HEK293 (cell line): ENCODE measurements around the gene UBE3C.

Source experiments
- CTCF ChIA-PET: fragments of 350-600 bp; formaldehyde crosslinking; extraction: SDS; loops from one replicate; lab custom pipeline; 2021; ENCODE audit warnings: antibody characterized with exemption; lab: Yijun Ruan, JAX
- POLR2A ChIA-PET: fragments of 300-600 bp; formaldehyde crosslinking; extraction: SDS; loops from one replicate; lab custom pipeline; 2020; ENCODE audit warnings: antibody characterized with exemption, inconsistent platforms; lab: Yijun Ruan, JAX
- H3K27ac ChIP-seq: fragments of 200-500 bp; sonication (Bioruptor generic); 2 replicates; pipeline ENCODE4 v1.5.1; 2014; ENCODE audit warnings: low read depth, low read length, control low read depth, inconsistent platforms; ENCODE audit errors: extremely low read depth
- H3K36me3 ChIP-seq, 2 experiments: fragments of 200-500 bp in 1 of 2; sonication (Bioruptor generic) in 1 of 2; 1 replicate in 1 of 2; 2 replicates in 1 of 2; pipeline ENCODE4 v1.5.1; 2014 to 2017; ENCODE audit warnings: inconsistent platforms in 2 of 2, low read length in 2 of 2; ENCODE audit not compliant: control insufficient read depth in 2 of 2, insufficient read depth in 1 of 2
- H3K4me1 ChIP-seq: fragments of 200-500 bp; sonication (Bioruptor generic); 2 replicates; pipeline ENCODE4 v1.5.1; 2014; ENCODE audit warnings: mild to moderate bottlenecking, low read length, inconsistent platforms; ENCODE audit not compliant: control insufficient read depth, insufficient read depth
- H3K4me3 ChIP-seq: 2 replicates; pipeline ENCODE4 v1.5.1; 2011; ENCODE audit warnings: low read depth, mild to moderate bottlenecking, control low read depth, low read length, moderate library complexity
- H3K9me3 ChIP-seq: fragments of 200-500 bp; sonication (Bioruptor generic); 2 replicates; pipeline ENCODE4 v1.5.1; 2014; ENCODE audit warnings: low read depth, low read length, inconsistent platforms; ENCODE audit not compliant: control insufficient read depth, insufficient read depth
- BCL11B ChIP-seq: fragments of 450-650 bp; formaldehyde crosslinking; IDR thresholded peaks from 2 replicates; pipeline ENCODE4 v1.5.1; 2016; ENCODE audit warnings: low read depth, missing biosample characterization, missing genetic modification characterization
- GFI1B ChIP-seq: fragments of 450-650 bp; formaldehyde crosslinking; IDR thresholded peaks from 2 replicates; pipeline ENCODE4 v1.5.1; 2016; ENCODE audit warnings: missing biosample characterization, missing genetic modification characterization
- GLIS2 ChIP-seq: fragments of 450-650 bp; formaldehyde crosslinking; IDR thresholded peaks from 2 replicates; pipeline ENCODE4 v1.5.1; 2016; ENCODE audit warnings: missing biosample characterization, missing genetic modification characterization
- HOXD13 ChIP-seq: sonication (generic); formaldehyde crosslinking; IDR thresholded peaks from 2 replicates; pipeline ENCODE4 v1.8.0; 2022; ENCODE audit warnings: missing genetic modification reagents, borderline replicate concordance
- MZF1 ChIP-seq: fragments of 450-650 bp; formaldehyde crosslinking; IDR thresholded peaks from 2 replicates; pipeline ENCODE4 v1.5.1; 2017; ENCODE audit warnings: missing biosample characterization, missing genetic modification characterization, borderline replicate concordance
- ZBTB7A ChIP-seq: fragments of 450-650 bp; formaldehyde crosslinking; IDR thresholded peaks from 2 replicates; pipeline ENCODE4 v1.5.1; 2016; ENCODE audit warnings: low read depth, missing biosample characterization, missing genetic modification characterization
- ZBTB8A ChIP-seq: fragments of 450-650 bp; formaldehyde crosslinking; IDR thresholded peaks from 2 replicates; pipeline ENCODE4 v1.5.1; 2016; ENCODE audit warnings: missing biosample characterization, missing genetic modification characterization
- ZFHX2 ChIP-seq: fragments of 450-650 bp; formaldehyde crosslinking; conservative IDR thresholded peaks from 2 replicates; pipeline ENCODE4 v1.5.1; 2016; ENCODE audit warnings: missing biosample characterization, missing genetic modification characterization
- ZNF214 ChIP-seq: fragments of 450-650 bp; formaldehyde crosslinking; IDR thresholded peaks from 2 replicates; pipeline ENCODE4 v1.5.1; 2017; ENCODE audit warnings: missing biosample characterization, mild to moderate bottlenecking, missing genetic modification characterization, borderline replicate concordance
- ZNF404 ChIP-seq: fragments of 450-650 bp; formaldehyde crosslinking; IDR thresholded peaks from 2 replicates; pipeline ENCODE4 v1.5.1; 2017; ENCODE audit warnings: missing biosample characterization, missing genetic modification characterization
- ZNF473 ChIP-seq: fragments of 450-650 bp; formaldehyde crosslinking; IDR thresholded peaks from 2 replicates; pipeline ENCODE4 v1.5.1; 2017; ENCODE audit warnings: missing biosample characterization, missing genetic modification characterization
- ZNF560 ChIP-seq: fragments of 450-650 bp; formaldehyde crosslinking; IDR thresholded peaks from 2 replicates; pipeline ENCODE4 v1.5.1; 2017; ENCODE audit warnings: missing biosample characterization, missing genetic modification characterization, borderline replicate concordance
- ZNF561 ChIP-seq: fragments of 450-650 bp; IDR thresholded peaks from 2 replicates; pipeline ENCODE4 v1.5.1; 2018; ENCODE audit warnings: missing biosample characterization, missing genetic modification characterization, borderline replicate concordance
- ZNF585B ChIP-seq: fragments of 450-650 bp; formaldehyde crosslinking; IDR thresholded peaks from 2 replicates; pipeline ENCODE4 v1.5.1; 2016; ENCODE audit warnings: missing biosample characterization, missing genetic modification characterization
- ZNF610 ChIP-seq: fragments of 450-650 bp; formaldehyde crosslinking; IDR thresholded peaks from 2 replicates; pipeline ENCODE4 v1.5.1; 2016; ENCODE audit warnings: missing biosample characterization, missing genetic modification characterization, borderline replicate concordance
- ZNF623 ChIP-seq: fragments of 450-650 bp; formaldehyde crosslinking; IDR thresholded peaks from 2 replicates; pipeline ENCODE4 v1.5.1; 2016; ENCODE audit warnings: missing biosample characterization, missing genetic modification characterization
- ZNF660 ChIP-seq: fragments of 450-650 bp; IDR thresholded peaks from 2 replicates; pipeline ENCODE4 v1.5.1; 2018; ENCODE audit warnings: missing biosample characterization, mild to moderate bottlenecking, missing genetic modification characterization
- ZNF701 ChIP-seq: fragments of 450-650 bp; formaldehyde crosslinking; IDR thresholded peaks from 2 replicates; pipeline ENCODE4 v1.5.1; 2016; ENCODE audit warnings: missing biosample characterization, missing genetic modification characterization
- ZNF768 ChIP-seq: fragments of 450-650 bp; formaldehyde crosslinking; IDR thresholded peaks from 2 replicates; pipeline ENCODE4 v1.5.1; 2018; ENCODE audit warnings: missing biosample characterization, mild to moderate bottlenecking, missing genetic modification characterization
- TF ChIP-seq, protein P1 (sequence below): fragments of 450-650 bp; formaldehyde crosslinking; IDR thresholded peaks from 2 replicates; pipeline ENCODE4 v1.5.1; 2016; ENCODE audit warnings: missing biosample characterization, missing genetic modification characterization
- TF ChIP-seq, protein P2 (sequence below): fragments of 450-650 bp; formaldehyde crosslinking; IDR thresholded peaks from 2 replicates; pipeline ENCODE4 v1.5.1; 2016; ENCODE audit warnings: missing biosample characterization, missing genetic modification characterization
- TF ChIP-seq, protein P3 (sequence below): fragments of 450-650 bp; formaldehyde crosslinking; IDR thresholded peaks from 2 replicates; pipeline ENCODE4 v1.5.1; 2016; ENCODE audit warnings: missing biosample characterization, missing genetic modification characterization, low read depth

UBE3C gene

DNA sequence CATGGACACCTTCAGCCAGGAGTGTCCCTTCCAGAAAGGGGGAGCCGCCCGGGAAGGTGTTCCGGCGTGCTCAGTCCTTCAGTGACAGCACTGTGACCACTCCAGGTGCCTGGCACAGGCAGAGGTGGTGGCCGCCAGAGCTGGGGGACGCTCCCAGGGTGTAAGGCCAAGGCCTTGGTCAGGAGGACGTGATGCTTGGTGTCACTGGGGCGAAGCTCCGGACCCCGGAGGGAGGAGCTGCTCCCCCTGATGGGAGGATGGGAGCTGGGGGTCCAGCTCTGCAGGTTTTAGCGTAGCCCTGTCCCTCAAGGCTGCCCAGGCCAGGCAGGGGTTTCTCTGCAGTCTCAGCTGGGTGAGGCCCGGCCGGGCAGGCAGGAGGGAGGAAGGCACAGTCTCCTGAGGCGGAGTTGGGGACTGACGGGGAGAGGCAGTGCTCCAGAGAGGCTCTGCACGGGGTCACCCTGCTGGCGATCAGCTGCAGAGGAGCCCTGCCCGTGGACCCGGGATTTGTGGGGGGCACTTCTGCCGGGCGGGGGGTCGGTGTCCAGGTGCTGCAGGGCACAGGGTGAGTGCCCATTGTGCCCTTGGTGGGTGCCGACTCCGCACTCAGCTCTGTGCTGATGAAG is 141.6 kb downstream of the UBE3C start:
- no peak overlapping the region for H3K27ac ChIP-seq
- H3K4me3 ChIP-seq, result no peak overlapping the region
- ChIA-PET POLR2A (no interaction called here), CTCF (no interaction called here)
- no peak for TF ChIP-seq ZNF701 (tag by site-specific recombination)
- TF ChIP-seq ZNF214 (tag by site-specific recombination), result no peak
- TF ChIP-seq ZNF768 (tag by site-specific recombination), result no peak
- TF ChIP-seq, protein P1, sequence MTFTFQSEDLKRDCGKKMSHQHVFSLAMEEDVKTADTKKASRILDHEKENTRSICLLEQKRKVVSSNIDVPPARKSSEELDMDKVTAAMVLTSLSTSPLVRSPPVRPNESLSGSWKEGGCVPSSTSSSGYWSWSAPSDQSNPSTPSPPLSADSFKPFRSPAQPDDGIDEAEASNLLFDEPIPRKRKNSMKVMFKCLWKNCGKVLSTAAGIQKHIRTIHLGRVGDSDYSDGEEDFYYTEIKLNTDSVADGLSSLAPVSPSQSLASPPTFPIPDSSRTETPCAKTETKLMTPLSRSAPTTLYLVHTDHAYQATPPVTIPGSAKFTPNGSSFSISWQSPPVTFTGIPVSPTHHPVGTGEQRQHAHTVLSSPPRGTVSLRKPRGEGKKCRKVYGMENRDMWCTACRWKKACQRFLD (tag by site-specific recombination), result no peak
- no peak for TF ChIP-seq ZNF660 (tag by site-specific recombination)
- no peak for TF ChIP-seq ZNF610 (tag by site-specific recombination)
- no peak for TF ChIP-seq MZF1
- TF ChIP-seq ZNF473 (tag by site-specific recombination), result no peak
- no peak for TF ChIP-seq BCL11B (tag by site-specific recombination)
- no peak for TF ChIP-seq ZNF561
- H3K36me3 ChIP-seq, result no peaks in the 10 kb centered on the region
- no peaks in the 10 kb centered on the region for H3K9me3 ChIP-seq
- H3K4me1 ChIP-seq, result no peaks in the 10 kb centered on the region

DNA sequence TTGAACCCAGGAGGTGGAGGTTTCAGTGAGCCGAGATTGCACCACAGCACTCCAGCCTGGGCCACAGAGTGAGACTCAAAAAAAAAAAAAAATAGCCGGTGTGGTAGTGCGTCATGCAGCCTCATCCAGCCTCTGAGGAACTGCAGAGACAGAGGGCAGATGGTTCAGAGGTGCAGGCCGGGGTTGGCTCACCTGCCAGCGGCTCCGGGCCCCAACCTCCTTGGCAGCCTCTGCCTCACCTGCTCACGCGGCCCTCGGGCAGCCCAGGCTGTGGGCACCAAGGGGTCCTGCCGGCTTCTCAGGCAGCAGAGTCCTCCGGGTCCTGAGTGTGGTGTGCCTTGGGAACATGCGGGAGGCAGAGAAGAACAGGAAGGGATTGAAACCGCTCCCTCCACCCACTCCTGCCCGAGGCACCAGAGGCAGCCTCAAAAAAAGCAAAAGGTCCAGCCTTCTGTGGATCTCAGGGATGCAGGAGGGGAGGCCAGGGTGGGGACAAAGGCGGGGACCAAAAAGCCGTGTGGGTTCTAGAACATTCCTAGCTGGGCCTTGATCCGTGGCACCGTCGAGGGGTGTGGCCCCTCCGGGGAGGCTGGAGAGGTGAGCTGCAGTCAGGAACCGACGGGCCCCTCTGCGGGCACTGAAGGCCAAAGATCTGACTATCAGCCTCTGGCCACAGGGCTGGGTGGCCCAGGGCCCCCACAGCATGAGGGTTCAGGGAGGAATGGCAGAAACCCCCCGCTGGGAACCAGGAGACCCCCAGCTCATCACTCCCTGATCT is 142.7 kb downstream of the UBE3C start:
- H3K36me3 ChIP-seq, result no peaks in the 10 kb centered on the region
- no peaks in the 10 kb centered on the region for H3K9me3 ChIP-seq
- no peak overlapping the region for H3K4me3 ChIP-seq
- ChIA-PET POLR2A (no interaction called here), CTCF (no interaction called here)
- no peak for TF ChIP-seq ZNF585B (tag by site-specific recombination)
- no peak for TF ChIP-seq GLIS2 (tag by site-specific recombination)
- TF ChIP-seq ZBTB7A (tag by site-specific recombination), result no peak
- TF ChIP-seq ZNF404 (tag by site-specific recombination), result no peak
- no peak for TF ChIP-seq ZBTB8A (tag by site-specific recombination)
- TF ChIP-seq, protein P2, sequence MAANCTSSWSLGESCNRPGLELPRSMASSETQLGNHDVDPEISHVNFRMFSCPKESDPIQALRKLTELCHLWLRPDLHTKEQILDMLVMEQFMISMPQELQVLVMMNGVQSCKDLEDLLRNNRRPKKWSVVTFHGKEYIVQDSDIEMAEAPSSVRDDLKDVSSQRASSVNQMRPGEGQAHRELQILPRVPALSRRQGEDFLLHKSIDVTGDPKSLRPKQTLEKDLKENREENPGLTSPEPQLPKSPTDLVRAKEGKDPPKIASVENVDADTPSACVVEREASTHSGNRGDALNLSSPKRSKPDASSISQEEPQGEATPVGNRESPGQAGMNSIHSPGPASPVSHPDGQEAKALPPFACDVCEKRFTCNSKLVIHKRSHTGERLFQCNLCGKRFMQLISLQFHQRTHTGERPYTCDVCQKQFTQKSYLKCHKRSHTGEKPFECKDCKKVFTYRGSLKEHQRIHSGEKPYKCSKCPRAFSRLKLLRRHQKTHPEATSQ, result no peak
- TF ChIP-seq ZNF560, result no peak
- TF ChIP-seq GFI1B (tag by site-specific recombination), result no peak
- no peak for TF ChIP-seq ZFHX2 (tag by site-specific recombination)
- TF ChIP-seq HOXD13 (CRISPR knock-in tag), result no peak
- TF ChIP-seq ZNF623 (tag by site-specific recombination), result no peak
- TF ChIP-seq, protein P3, sequence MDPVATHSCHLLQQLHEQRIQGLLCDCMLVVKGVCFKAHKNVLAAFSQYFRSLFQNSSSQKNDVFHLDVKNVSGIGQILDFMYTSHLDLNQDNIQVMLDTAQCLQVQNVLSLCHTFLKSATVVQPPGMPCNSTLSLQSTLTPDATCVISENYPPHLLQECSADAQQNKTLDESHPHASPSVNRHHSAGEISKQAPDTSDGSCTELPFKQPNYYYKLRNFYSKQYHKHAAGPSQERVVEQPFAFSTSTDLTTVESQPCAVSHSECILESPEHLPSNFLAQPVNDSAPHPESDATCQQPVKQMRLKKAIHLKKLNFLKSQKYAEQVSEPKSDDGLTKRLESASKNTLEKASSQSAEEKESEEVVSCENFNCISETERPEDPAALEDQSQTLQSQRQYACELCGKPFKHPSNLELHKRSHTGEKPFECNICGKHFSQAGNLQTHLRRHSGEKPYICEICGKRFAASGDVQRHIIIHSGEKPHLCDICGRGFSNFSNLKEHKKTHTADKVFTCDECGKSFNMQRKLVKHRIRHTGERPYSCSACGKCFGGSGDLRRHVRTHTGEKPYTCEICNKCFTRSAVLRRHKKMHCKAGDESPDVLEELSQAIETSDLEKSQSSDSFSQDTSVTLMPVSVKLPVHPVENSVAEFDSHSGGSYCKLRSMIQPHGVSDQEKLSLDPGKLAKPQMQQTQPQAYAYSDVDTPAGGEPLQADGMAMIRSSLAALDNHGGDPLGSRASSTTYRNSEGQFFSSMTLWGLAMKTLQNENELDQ (tag by site-specific recombination), result no peak
- H3K4me1 ChIP-seq, result no peaks in the 10 kb centered on the region
- no peak overlapping the region for H3K27ac ChIP-seq
